Naive thymus-derived CD4-positive, alpha-beta T cell (primary cell): Measurements from ENCODE around the gene SLC12A1. TPM values are rescaled to one million over a fixed set of nuclear protein-coding genes. Genes with fewer than 3 reads are reported as not detected.

Experiments
- ATAC-seq: fragments of 150-1000 bp; cut with Tn5 transposase; 2 replicates; pipeline ENCODE4 v1.10.0; 2021; ENCODE audit warnings: mild to moderate bottlenecking, moderate library complexity
- CTCF ChIA-PET: fragments of 350-600 bp; sonication (Branson Sonifier 250); formaldehyde crosslinking; loops from one replicate; lab custom pipeline; 2021; ENCODE audit warnings: antibody characterized with exemption; lab: Charles Lee
- POLR2A ChIA-PET: fragments of 350-600 bp; sonication (Branson Sonifier 250); formaldehyde crosslinking; loops from one replicate; lab custom pipeline; 2021; ENCODE audit warnings: antibody characterized with exemption, inconsistent platforms; lab: Charles Lee
- DNase-seq, 9 donors: peaks; one replicate each; pipeline versions ENCODE4 v3.0.0 to v3.0.0-alpha.2; 2020 to 2022; ENCODE audit warnings: mixed read lengths in 1 of 9
- H3K27ac ChIP-seq: one replicate; pipeline ENCODE4 v1.7.0; 2013; ENCODE audit warnings: mild to moderate bottlenecking, low read depth, low read length, moderate library complexity
- H3K27me3 ChIP-seq, 2 donors: one replicate each; pipeline ENCODE4 v1.7.0; 2013; ENCODE audit warnings: low read length in 2 of 2, mild to moderate bottlenecking in 2 of 2, moderate library complexity in 2 of 2; ENCODE audit not compliant: control insufficient read depth in 2 of 2, insufficient read depth in 2 of 2
- H3K36me3 ChIP-seq, 3 experiments: 1 replicate in 2 of 3; 2 replicates in 1 of 3; pipeline ENCODE4 v1.7.0; 2013; ENCODE audit warnings: low read length in 3 of 3, mild to moderate bottlenecking in 3 of 3, moderate library complexity in 1 of 3; ENCODE audit not compliant: insufficient read depth in 3 of 3, control insufficient read depth in 2 of 3
- H3K4me1 ChIP-seq, 2 donors: one replicate each; pipeline ENCODE4 v1.7.0; 2013; ENCODE audit warnings: low read length in 2 of 2, mild to moderate bottlenecking in 2 of 2, moderate library complexity in 1 of 2; ENCODE audit not compliant: control insufficient read depth in 2 of 2, insufficient read depth in 2 of 2
- H3K4me3 ChIP-seq: 2 replicates; pipeline ENCODE4 v1.7.0; 2013; ENCODE audit warnings: mild to moderate bottlenecking, low read length
- H3K9me3 ChIP-seq, 3 experiments: 1 replicate in 2 of 3; 2 replicates in 1 of 3; pipeline ENCODE4 v1.7.0; 2013; ENCODE audit warnings: low read length in 3 of 3; ENCODE audit not compliant: control insufficient read depth in 2 of 3
- H3K27ac Mint-ChIP-seq, 9 donors: one replicate each; pipeline ENCODE4 v1.8.0; 2020 to 2022; ENCODE audit warnings: mixed read lengths in 9 of 9, mild to moderate bottlenecking in 8 of 9, moderate library complexity in 5 of 9, inconsistent platforms in 2 of 9
- H3K27me3 Mint-ChIP-seq, 5 donors: one replicate each; pipeline ENCODE4 v1.8.0; 2021 to 2022; ENCODE audit warnings: mixed read lengths in 5 of 5, mild to moderate bottlenecking in 1 of 5
- H3K36me3 Mint-ChIP-seq, 5 donors: one replicate each; pipeline ENCODE4 v1.8.0; 2020 to 2022; ENCODE audit warnings: mixed read lengths in 5 of 5, mild to moderate bottlenecking in 3 of 5, inconsistent platforms in 1 of 5
- H3K4me1 Mint-ChIP-seq, 7 donors: one replicate each; pipeline ENCODE4 v1.8.0; 2020 to 2022; ENCODE audit warnings: mixed read lengths in 7 of 7, mild to moderate bottlenecking in 3 of 7, inconsistent platforms in 1 of 7
- H3K4me3 Mint-ChIP-seq, 10 donors: one replicate each; pipeline ENCODE4 v1.8.0; 2020 to 2022; ENCODE audit warnings: mild to moderate bottlenecking in 10 of 10, mixed read lengths in 10 of 10, moderate library complexity in 6 of 10, inconsistent platforms in 2 of 10
- H3K9me3 Mint-ChIP-seq, 11 donors: one replicate each; pipeline ENCODE4 v1.8.0; 2020 to 2022; ENCODE audit warnings: mixed read lengths in 11 of 11, mild to moderate bottlenecking in 4 of 11, inconsistent platforms in 1 of 11, moderate library complexity in 1 of 11
- intact Hi-C, 2 donors: fragments of 100-400 bp; cut with micrococcal nuclease; formaldehyde crosslinking; loops; one replicate each; pipeline ENCODE4 v1.15.1; 2023
- polyA plus RNA-seq, 2 donors: library from polyadenylated mRNA; unstranded; fragments of 300-500 nt; fragmentation: Illumina TruSeq; gene quantifications; one replicate each; pipeline ENCODE4 v1.2.3, GENCODE V29; 2021
- total RNA-seq, 6 experiments: library from RNA in 5 of 6; stranded (reverse) in 5 of 6; gene quantifications; 1 replicate in 5 of 6; 2 replicates in 1 of 6; pipeline ENCODE4 v1.2.3 and lab custom pipeline; 2021 to 2026

Gene SLC12A1
- total and polyA plus RNA-seq, 7 experiments from 2014 or later = not detected

- Histone ChIP-seq H3K27ac (no peak overlapping the region), H3K9me3 (no peaks in the 10 kb centered on the region), H3K4me1 (no peaks in the 10 kb centered on the region), H3K27me3 (no peaks in the 10 kb centered on the region), H3K4me3 (no peak overlapping the region), H3K36me3 (no peaks in the 10 kb centered on the region)
- Mint-ChIP-seq H3K4me1 (no peaks in the 10 kb centered on the region), H3K4me3 (no peak overlapping the region), H3K9me3 (no peaks in the 10 kb centered on the region), H3K27me3 (peaks cover 4 to 10% (median 5%) of the 10 kb centered on the region in 5 donors), H3K36me3 (no peaks in the 10 kb centered on the region), H3K27ac (peak overlapping the region in 1 of 9 donors; percentile 25)
- intact Hi-C loops = no loop called here
- ChIA-PET POLR2A (no interaction called here), CTCF (no interaction called here)
- DNase-seq = no peak
- no peak for ATAC-seq
Observed at GRCh38 chr15:48273049-48273448, 66.9 kb downstream of the SLC12A1 start.

GRCh38 chr15:48278666-48279065, 72.6 kb downstream of the SLC12A1 start:
- Mint-ChIP-seq H3K27ac (no peak overlapping the region), H3K27me3 (peaks cover 0 to 18% (median 1%) of the 10 kb centered on the region in 5 donors), H3K36me3 (no peaks in the 10 kb centered on the region), H3K4me1 (no peaks in the 10 kb centered on the region), H3K9me3 (no peaks in the 10 kb centered on the region), H3K4me3 (no peak overlapping the region)
- Histone ChIP-seq H3K27ac (no peak overlapping the region), H3K4me3 (no peak overlapping the region), H3K9me3 (no peaks in the 10 kb centered on the region), H3K27me3 (no peaks in the 10 kb centered on the region), H3K4me1 (no peaks in the 10 kb centered on the region), H3K36me3 (no peaks in the 10 kb centered on the region)
- POLR2A ChIA-PET = no interaction called here
- no peak for DNase-seq
- ATAC-seq = no peak
- CTCF ChIA-PET = no interaction called here
- intact Hi-C loops = no loop called here

GRCh38 chr15:48279608-48280007, 73.5 kb downstream of the SLC12A1 start:
- ChIA-PET POLR2A (no interaction called here), CTCF (no interaction called here)
- Histone ChIP-seq H3K4me1 (no peaks in the 10 kb centered on the region), H3K27ac (no peak overlapping the region), H3K27me3 (no peaks in the 10 kb centered on the region), H3K36me3 (no peaks in the 10 kb centered on the region), H3K9me3 (no peaks in the 10 kb centered on the region), H3K4me3 (no peak overlapping the region)
- H3K4me1 Mint-ChIP-seq = no peaks in the 10 kb centered on the region
- intact Hi-C loops = no loop called here
- peaks cover 0 to 21% (median 2%) of the 10 kb centered on the region in 5 donors for H3K27me3 Mint-ChIP-seq
- DNase-seq = no peak
- no peak for ATAC-seq
- H3K36me3 Mint-ChIP-seq = no peaks in the 10 kb centered on the region
- no peak overlapping the region for H3K4me3 Mint-ChIP-seq
- H3K27ac Mint-ChIP-seq = no peak overlapping the region
- no peaks in the 10 kb centered on the region for H3K9me3 Mint-ChIP-seq

- H3K27ac Mint-ChIP-seq = no peak overlapping the region
- Histone ChIP-seq H3K27me3 (no peaks in the 10 kb centered on the region), H3K9me3 (no peaks in the 10 kb centered on the region), H3K4me3 (no peak overlapping the region), H3K4me1 (no peaks in the 10 kb centered on the region), H3K36me3 (no peaks in the 10 kb centered on the region), H3K27ac (no peak overlapping the region)
- DNase-seq = no peak
- H3K9me3 Mint-ChIP-seq = no peaks in the 10 kb centered on the region
- POLR2A ChIA-PET = no interaction called here
- CTCF ChIA-PET = no interaction called here
- no peaks in the 10 kb centered on the region for H3K36me3 Mint-ChIP-seq
- H3K27me3 Mint-ChIP-seq = peaks cover 0 to 17% (median 11%) of the 10 kb centered on the region in 5 donors
- H3K4me3 Mint-ChIP-seq = no peak overlapping the region
- peaks cover 0 to 12% (median 5%) of the 10 kb centered on the region in 7 donors for H3K4me1 Mint-ChIP-seq
- intact Hi-C loops = no loop called here
- ATAC-seq = no peak
Observed at GRCh38 chr15:48281674-48282073, 75.6 kb downstream of the SLC12A1 start.

- no peak overlapping the region for H3K27ac Mint-ChIP-seq
- CTCF ChIA-PET = no interaction called here
- no peak for ATAC-seq
- Histone ChIP-seq H3K36me3 (no peaks in the 10 kb centered on the region), H3K27me3 (no peaks in the 10 kb centered on the region), H3K9me3 (no peaks in the 10 kb centered on the region), H3K27ac (no peak overlapping the region), H3K4me3 (no peak overlapping the region), H3K4me1 (no peaks in the 10 kb centered on the region)
- H3K4me3 Mint-ChIP-seq = no peak overlapping the region
- POLR2A ChIA-PET = no interaction called here
- H3K27me3 Mint-ChIP-seq = peaks cover 0 to 17% (median 11%) of the 10 kb centered on the region in 5 donors
- intact Hi-C loops = no loop called here
- DNase-seq = no peak
- no peaks in the 10 kb centered on the region for H3K36me3 Mint-ChIP-seq
- no peaks in the 10 kb centered on the region for H3K9me3 Mint-ChIP-seq
- H3K4me1 Mint-ChIP-seq = peaks cover 0 to 12% (median 5%) of the 10 kb centered on the region in 7 donors
Observed at GRCh38 chr15:48282216-48282615, 76.1 kb downstream of the SLC12A1 start.

GRCh38 chr15:48283396-48284145, 77.5 kb downstream of the SLC12A1 start:
- H3K4me3 Mint-ChIP-seq = no peak overlapping the region
- Histone ChIP-seq H3K9me3 (no peaks in the 10 kb centered on the region), H3K4me3 (no peak overlapping the region), H3K4me1 (no peaks in the 10 kb centered on the region), H3K27me3 (no peaks in the 10 kb centered on the region), H3K27ac (no peak overlapping the region), H3K36me3 (no peaks in the 10 kb centered on the region)
- peaks cover 0 to 12% (median 5%) of the 10 kb centered on the region in 7 donors for H3K4me1 Mint-ChIP-seq
- ChIA-PET CTCF (interaction anchor here (1.1 to 1.4 kb wide), 2 partner anchors 12 to 108 kb away, joined by 3 read pairs; no protein-coding TSS in a partner anchor), POLR2A (no interaction called here)
- DNase-seq (no peak), ATAC-seq (no peak)
- no peaks in the 10 kb centered on the region for H3K9me3 Mint-ChIP-seq
- no peaks in the 10 kb centered on the region for H3K36me3 Mint-ChIP-seq
- intact Hi-C loops = no loop called here
- H3K27me3 Mint-ChIP-seq = peaks cover 0 to 20% (median 11%) of the 10 kb centered on the region in 5 donors
- H3K27ac Mint-ChIP-seq = no peak overlapping the region
